Activated CD4-positive, alpha-beta T cell treated with anti-CD3 and anti-CD28 coated beads, Interleukin-2, amount 50 U/mL, for 24 hours (primary cell): ENCODE measurements around the gene C2orf92.

Experiments
- DNase-seq, 2 donors: peaks; one replicate each; pipeline ENCODE4 v3.0.0-alpha.2; 2020; ENCODE audit warnings: low read depth in 1 of 2, low spot score in 1 of 2

Gene C2orf92

DNA sequence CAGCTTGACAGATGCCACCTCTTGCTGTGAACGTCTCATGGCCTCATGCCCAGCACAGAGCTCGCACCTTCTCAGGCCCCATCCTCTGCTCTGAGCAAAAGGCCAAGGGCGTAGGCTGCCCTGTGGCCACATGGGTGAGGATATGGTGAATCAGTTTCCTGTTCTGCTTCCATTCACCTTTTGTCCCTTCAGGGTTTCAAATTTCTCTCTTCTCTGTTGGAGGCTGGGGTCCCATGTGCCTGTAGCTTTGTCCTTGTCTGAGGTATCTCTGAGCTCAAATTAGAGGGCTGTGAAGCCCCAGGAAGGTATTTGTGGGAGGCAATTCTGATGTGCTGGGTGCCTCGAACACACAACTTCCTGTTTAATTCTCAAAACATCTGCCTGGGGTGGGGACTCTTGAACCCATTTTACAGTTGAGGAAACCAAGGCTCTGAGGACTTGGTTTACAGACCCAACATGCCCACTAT, 72.9 kb downstream of the C2orf92 start:
- no peak for DNase-seq

DNA sequence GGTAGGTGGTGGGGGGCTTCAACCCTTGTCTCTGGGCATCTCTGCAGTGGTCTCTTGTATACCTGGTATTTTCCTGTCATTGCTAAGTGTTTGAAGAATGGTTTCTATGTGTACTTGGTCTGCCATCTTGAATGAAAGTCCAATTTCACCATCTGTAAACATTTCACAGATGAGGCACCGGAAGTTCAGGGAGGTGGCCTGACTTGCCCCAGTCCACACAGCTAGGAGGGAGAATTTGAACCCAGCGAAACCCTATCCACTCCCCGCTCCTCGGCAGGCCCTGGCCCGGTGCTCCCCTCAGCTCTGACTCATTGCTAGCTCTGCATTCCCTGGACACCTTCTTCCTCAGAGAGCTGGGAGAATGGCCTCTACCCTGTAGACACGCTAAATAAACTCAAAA, 74.4 kb downstream of the C2orf92 start:
- no peak for DNase-seq

DNA sequence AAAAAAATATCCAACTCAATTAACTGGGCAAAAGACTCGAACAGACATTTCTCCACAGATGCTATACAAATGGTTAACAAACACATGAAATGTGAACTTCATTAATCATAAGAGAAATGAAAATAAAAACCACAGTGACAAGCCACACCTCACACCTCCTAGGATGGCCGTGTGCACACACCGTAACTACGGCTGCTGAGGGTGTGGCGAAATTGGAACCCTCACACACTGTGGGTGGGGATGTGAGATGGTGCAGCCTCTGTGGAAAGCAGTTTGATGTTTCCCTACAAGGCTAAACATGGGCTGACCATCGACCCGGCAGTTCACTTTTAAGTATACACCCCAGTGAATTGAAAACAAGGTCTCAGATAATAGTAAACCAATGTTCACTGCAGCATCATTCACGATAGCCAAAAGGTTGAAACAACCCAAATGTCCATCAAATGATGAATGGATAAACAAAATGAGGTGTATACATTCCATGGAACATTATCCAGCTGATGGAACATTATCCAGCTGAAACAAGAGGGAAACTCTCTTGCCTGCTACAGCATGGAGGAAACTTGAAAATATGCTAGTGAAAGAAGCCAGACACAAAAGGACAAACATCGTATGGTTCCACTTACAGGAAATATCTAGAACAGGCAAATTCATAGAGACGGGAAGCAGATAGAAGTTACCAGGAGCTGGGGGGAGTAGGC, 76.1 kb downstream of the C2orf92 start:
- peak in 1 of 2 donors; percentile 33 for DNase-seq

DNA sequence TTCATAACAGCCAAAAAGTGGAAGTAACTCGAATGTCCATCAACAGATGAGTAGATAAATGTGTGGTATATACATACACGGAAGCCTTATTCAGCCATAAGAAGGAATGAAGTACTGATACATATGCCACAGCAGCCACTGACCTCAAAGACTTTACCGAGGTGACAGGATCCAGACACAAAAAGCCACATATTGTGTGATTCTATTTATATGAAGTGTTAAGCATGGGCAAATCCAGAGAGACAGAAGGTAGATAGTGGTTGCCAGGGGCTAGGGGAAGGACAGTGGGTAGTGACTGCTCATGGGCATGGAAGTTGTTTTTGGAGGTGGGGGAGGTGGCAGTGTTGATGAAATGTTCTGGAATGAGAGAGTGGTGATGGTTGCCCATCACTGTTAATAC, 77.8 kb downstream of the C2orf92 start:
- no peak for DNase-seq

DNA sequence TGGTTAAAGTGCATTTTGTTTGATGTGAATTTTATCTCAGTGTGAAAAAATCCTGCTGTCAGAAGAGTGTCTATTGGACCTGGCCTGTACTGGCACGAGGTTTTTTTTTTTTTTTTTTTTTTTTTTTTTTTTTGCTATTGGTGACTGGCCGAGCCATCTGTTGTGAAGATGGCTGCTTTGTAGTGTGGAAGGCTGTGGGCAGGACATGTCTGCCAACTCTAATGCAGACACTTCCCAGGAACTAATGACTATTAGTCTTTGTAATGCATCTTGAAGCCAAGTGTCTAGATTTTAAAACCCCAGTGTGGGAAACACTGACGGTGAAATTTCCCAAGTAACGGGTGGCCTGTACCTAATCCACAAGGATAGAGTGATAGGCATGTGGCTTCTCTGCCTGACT, 78.2 kb downstream of the C2orf92 start:
- DNase-seq = no peak

DNA sequence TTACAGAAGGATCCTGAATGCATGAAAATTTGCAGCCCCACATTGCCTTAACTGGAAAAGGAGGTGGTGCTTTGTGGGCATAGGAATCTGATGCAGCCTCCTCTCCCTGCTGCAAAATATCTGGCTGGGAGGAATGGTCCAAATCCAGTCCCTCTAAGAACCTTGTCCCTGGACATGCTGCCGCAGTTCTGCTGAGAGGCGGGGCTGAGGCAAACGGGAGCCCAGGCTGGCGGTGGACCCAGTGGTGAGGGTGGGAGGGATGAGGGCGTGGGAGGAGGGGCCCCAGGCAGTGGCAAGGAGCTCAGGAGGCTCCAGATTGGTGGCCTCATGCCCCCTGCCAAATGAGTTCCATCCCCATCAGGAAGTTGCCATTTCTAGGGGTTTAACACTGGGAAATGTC, 80.1 kb downstream of the C2orf92 start:
- DNase-seq = no peak

DNA sequence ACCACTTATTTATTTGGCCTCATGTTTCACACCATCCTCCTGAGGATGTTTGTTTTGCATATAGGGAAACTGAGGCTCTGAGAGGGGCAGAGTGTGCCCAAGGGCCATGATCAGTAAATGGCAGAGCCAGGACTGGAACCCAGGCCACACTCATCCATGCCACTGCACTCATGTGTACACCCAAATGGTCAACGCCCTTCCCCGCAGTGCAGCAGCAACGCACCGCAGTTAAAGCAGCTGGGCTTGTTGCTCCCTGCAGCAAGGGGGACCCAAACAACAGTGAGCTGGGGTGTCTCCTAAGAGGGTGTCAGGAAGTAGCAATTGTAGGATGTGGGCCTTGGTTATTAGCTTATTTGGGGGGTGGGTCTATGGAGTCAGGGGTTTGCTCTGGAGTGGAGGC, 80.5 kb downstream of the C2orf92 start:
- no peak for DNase-seq

DNA sequence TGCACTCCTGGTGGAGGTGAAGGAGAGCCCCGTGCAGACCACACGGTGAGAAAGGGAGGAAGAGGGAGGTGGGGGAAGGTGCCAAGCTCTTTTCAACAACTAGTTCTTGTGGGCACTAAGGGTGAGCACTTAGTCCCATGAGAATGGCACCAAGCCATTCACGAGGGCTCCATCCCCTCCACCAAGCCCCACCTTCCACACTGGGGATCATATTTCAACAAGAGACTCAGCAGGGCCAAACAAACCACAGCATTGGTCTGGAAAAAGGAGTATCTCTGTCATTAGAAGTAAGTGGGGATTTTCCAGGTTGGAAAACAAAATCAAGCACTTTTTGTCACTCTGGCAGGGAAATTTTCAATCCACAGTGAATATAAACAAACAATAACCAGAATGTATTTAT, 82.2 kb downstream of the C2orf92 start:
- DNase-seq = no peak
